HFF-Myc (cell line): ENCODE results near the gene CASQ1.

Source experiments
- DNase-seq: peaks from one replicate; pipeline ENCODE4 v3.0.0-alpha.2; 2011; ENCODE audit warnings: low read depth; ENCODE audit errors: extremely low read depth
- H3K4me3 ChIP-seq: replicated peaks from 2 replicates; pipeline ENCODE4 v1.5.1; 2011; ENCODE audit warnings: low read depth, mild to moderate bottlenecking, control low read depth, low read length
- CTCF ChIP-seq: IDR thresholded peaks from 2 replicates; pipeline ENCODE4 v1.5.1; 2012; ENCODE audit warnings: mild to moderate bottlenecking, low read depth, low read length, control low read depth; ENCODE audit errors: missing control alignments

The CASQ1 gene

GRCh38 chr1:160167056-160167455 lies 23.3 kb upstream of the CASQ1 start:
- DNase-seq, result no peak
- H3K4me3 ChIP-seq, result no peak overlapping the region

GRCh38 chr1:160167580-160167979 lies 22.8 kb upstream of the CASQ1 start:
- TF ChIP-seq CTCF, result no peak
- no peak overlapping the region for H3K4me3 ChIP-seq
- no peak for DNase-seq

More at GRCh38 chr1:160167056-160167455, 23.3 kb upstream of the CASQ1 start:
- no peak for TF ChIP-seq CTCF

GRCh38 chr1:160168016-160168415 lies 22.4 kb upstream of the CASQ1 start:
- TF ChIP-seq CTCF, result no peak
- no peak for DNase-seq

GRCh38 chr1:160168609-160169369 lies 21.6 kb upstream of the CASQ1 start:
- DNase-seq, result no peak
- no peak for TF ChIP-seq CTCF
- H3K4me3 ChIP-seq, result no peak overlapping the region

More at GRCh38 chr1:160168016-160168415, 22.4 kb upstream of the CASQ1 start:
- H3K4me3 ChIP-seq, result no peak overlapping the region

- DNase-seq, result no peak
- no peak for TF ChIP-seq CTCF
- H3K4me3 ChIP-seq, result no peak overlapping the region
Observed at GRCh38 chr1:160169553-160170399, 20.6 kb upstream of the CASQ1 start.

- no peak for TF ChIP-seq CTCF
- no peak for DNase-seq
- H3K4me3 ChIP-seq, result no peak overlapping the region
Observed at GRCh38 chr1:160171354-160171753, 19.0 kb upstream of the CASQ1 start.
